T-cell (primary cell): ENCODE data around the gene TNNT1. TPM values are rescaled to one million over a fixed set of nuclear protein-coding genes. Genes with fewer than 3 reads are reported as not detected.

Experiments used
- ATAC-seq, 4 experiments: fragments of 200-7000 bp in 3 of 4; fragments of 150-1000 bp in 1 of 4; cut with Tn5 transposase; replicated peaks in 1 of 4; 1 replicate in 3 of 4; 2 replicates in 1 of 4; pipeline ENCODE4 v1.10.0; 2021; ENCODE audit warnings: moderate library complexity in 3 of 4, mild to moderate bottlenecking in 2 of 4, moderate number of reproducible peaks in 1 of 4
- CTCF ChIA-PET, 2 donors: fragments of 300-600 bp; sonication (Branson Sonifier 250); formaldehyde crosslinking; loops; one replicate each; lab custom pipeline; 2022; ENCODE audit warnings: antibody characterized with exemption in 2 of 2; lab: Charles Lee
- POLR2A ChIA-PET, 2 donors: fragments of 300-600 bp; sonication (Branson Sonifier 250); formaldehyde crosslinking; loops; one replicate each; lab custom pipeline; 2022; ENCODE audit warnings: antibody characterized with exemption in 2 of 2; lab: Charles Lee
- DNase-seq, 35 experiments: peaks; one replicate each; pipeline versions ENCODE4 v3.0.0 to v3.0.0-alpha.2; 2013 to 2023
- H3K27ac ChIP-seq: one replicate; pipeline ENCODE4 v1.5.1; 2013; ENCODE audit warnings: low read length
- H3K27me3 ChIP-seq, 2 experiments: replicated peaks in 1 of 2; 1 replicate in 1 of 2; 2 replicates in 1 of 2; pipeline versions ENCODE4 v1.6.1 to v1.7.0; 2013; ENCODE audit warnings: low read length in 1 of 2, mixed read lengths in 1 of 2; ENCODE audit not compliant: control insufficient read depth in 2 of 2, insufficient read depth in 2 of 2; ENCODE audit errors: extremely low read depth in 1 of 2
- H3K36me3 ChIP-seq, 2 donors: 1 replicate in 1 of 2; 2 replicates in 1 of 2; pipeline versions ENCODE4 v1.6.1 to v1.7.0; 2013; ENCODE audit warnings: low read length in 1 of 2; ENCODE audit not compliant: control insufficient read depth in 2 of 2, insufficient read depth in 1 of 2; ENCODE audit errors: extremely low read depth in 1 of 2
- H3K4me1 ChIP-seq, 2 experiments: 1 replicate in 1 of 2; 2 replicates in 1 of 2; pipeline versions ENCODE4 v1.6.1 to v1.7.0; 2013; ENCODE audit warnings: low read length in 2 of 2, mixed read lengths in 1 of 2; ENCODE audit not compliant: insufficient read depth in 2 of 2, control insufficient read depth in 1 of 2; ENCODE audit errors: extremely low read depth in 1 of 2
- H3K4me3 ChIP-seq, 2 donors: 1 replicate in 1 of 2; 2 replicates in 1 of 2; pipeline versions ENCODE4 v1.5.1 to v1.7.0; 2013; ENCODE audit warnings: mild to moderate bottlenecking in 2 of 2, low read length in 1 of 2, moderate library complexity in 1 of 2; ENCODE audit not compliant: control insufficient read depth in 1 of 2; ENCODE audit errors: extremely low read depth in 1 of 2
- H3K9me3 ChIP-seq: 2 replicates; pipeline ENCODE4 v1.7.0; 2013
- H3K27ac Mint-ChIP-seq, 2 donors: one replicate each; pipeline ENCODE4 v1.8.0; 2020 to 2021; ENCODE audit warnings: mild to moderate bottlenecking in 2 of 2, mixed read lengths in 2 of 2
- H3K27me3 Mint-ChIP-seq, 2 donors: one replicate each; pipeline ENCODE4 v1.8.0; 2021 to 2022; ENCODE audit warnings: mixed read lengths in 2 of 2
- H3K36me3 Mint-ChIP-seq: one replicate; pipeline ENCODE4 v1.8.0; 2021; ENCODE audit warnings: mixed read lengths
- H3K4me1 Mint-ChIP-seq, 3 donors: one replicate each; pipeline ENCODE4 v1.8.0; 2020 to 2022; ENCODE audit warnings: mixed read lengths in 3 of 3, mild to moderate bottlenecking in 1 of 3
- H3K4me3 Mint-ChIP-seq, 3 donors: one replicate each; pipeline ENCODE4 v1.8.0; 2020 to 2022; ENCODE audit warnings: mild to moderate bottlenecking in 3 of 3, mixed read lengths in 3 of 3, moderate library complexity in 3 of 3
- H3K9me3 Mint-ChIP-seq, 3 donors: one replicate each; pipeline ENCODE4 v1.8.0; 2020 to 2022; ENCODE audit warnings: mixed read lengths in 3 of 3
- WGBS: methylation state at CpG from one replicate; pipeline ENCODE4 v1.1.5; 2013; ENCODE audit warnings: missing lambda C conversion rate; ENCODE audit not compliant: insufficient coverage; 5-methylcytosine and 5-hydroxymethylcytosine counted together
- total RNA-seq, 35 experiments: library from RNA in 6 of 35; stranded (reverse) in 6 of 35; fragments of 120-200 nt in 1 of 35; gene quantifications; one replicate each; pipeline versions ENCODE4 v1.2.1 to v1.2.4 and lab custom pipeline; 2013 to 2026

TNNT1 gene
- total RNA-seq, 5 donors from 2014 or later (not counting 1 experiment from before 2014, with no cell fraction given): 0.36 to 0.76 TPM; not detected in 3

GRCh38 chr19:55099557-55100506 is 49.2 kb downstream of the TNNT1 start:
- H3K27ac Mint-ChIP-seq: no peak overlapping the region
- POLR2A ChIA-PET: no interaction called here
- peaks cover 37% of the 10 kb centered on the region for H3K36me3 Mint-ChIP-seq
- no peaks in the 10 kb centered on the region for H3K9me3 ChIP-seq
- no peak overlapping the region for H3K4me3 ChIP-seq
- H3K27ac ChIP-seq: no peak overlapping the region
- 98% methylated on average over 24 of the region's 27 CpGs for WGBS
- no peaks in the 10 kb centered on the region for H3K27me3 ChIP-seq
- no peaks in the 10 kb centered on the region for H3K4me1 Mint-ChIP-seq
- no peak overlapping the region for H3K4me3 Mint-ChIP-seq
- CTCF ChIA-PET: no interaction called here
- no peaks in the 10 kb centered on the region for H3K4me1 ChIP-seq
- DNase-seq (no peak), ATAC-seq (no peak)
- no peaks in the 10 kb centered on the region for H3K27me3 Mint-ChIP-seq
- no peaks in the 10 kb centered on the region for H3K9me3 Mint-ChIP-seq
- H3K36me3 ChIP-seq: peaks cover 13 to 52% of the 10 kb centered on the region in 2 donors

GRCh38 chr19:55098716-55099556 is 50.1 kb downstream of the TNNT1 start:
- H3K27ac ChIP-seq: no peak overlapping the region
- H3K4me1 Mint-ChIP-seq: no peaks in the 10 kb centered on the region
- H3K27ac Mint-ChIP-seq: no peak overlapping the region
- no peaks in the 10 kb centered on the region for H3K9me3 Mint-ChIP-seq
- ChIA-PET POLR2A (no interaction called here), CTCF (interaction anchor here in 1 of 2 donors (1.1 kb wide), 1 partner anchor 10 kb away, joined by 3 read pairs; no protein-coding TSS in a partner anchor)
- H3K36me3 Mint-ChIP-seq: peaks cover 39% of the 10 kb centered on the region
- WGBS: 98% methylated on average over 27 of the region's 27 CpGs
- H3K9me3 ChIP-seq: no peaks in the 10 kb centered on the region
- peaks cover 19 to 59% of the 10 kb centered on the region in 2 donors for H3K36me3 ChIP-seq
- no peak overlapping the region for H3K4me3 Mint-ChIP-seq
- no peaks in the 10 kb centered on the region for H3K27me3 Mint-ChIP-seq
- H3K27me3 ChIP-seq: peaks cover 0 to 2% of the 10 kb centered on the region in 2 experiments
- H3K4me1 ChIP-seq: no peaks in the 10 kb centered on the region
- DNase-seq (no peak), ATAC-seq (no peak)
- H3K4me3 ChIP-seq: no peak overlapping the region

- H3K27me3 ChIP-seq: peaks cover 0 to 2% of the 10 kb centered on the region in 2 experiments
- H3K36me3 ChIP-seq: peaks cover 19 to 54% of the 10 kb centered on the region in 2 donors
- ChIA-PET POLR2A (no interaction called here), CTCF (interaction anchor here in 1 of 2 donors (1.1 kb wide), 1 partner anchor 9 kb away, joined by 3 read pairs; no protein-coding TSS in a partner anchor)
- DNase-seq (no peak), ATAC-seq (no peak)
- 90% methylated on average over 18 of the region's 23 CpGs for WGBS
- Mint-ChIP-seq H3K27me3 (no peaks in the 10 kb centered on the region), H3K36me3 (peaks cover 34% of the 10 kb centered on the region), H3K27ac (no peak overlapping the region), H3K9me3 (no peaks in the 10 kb centered on the region), H3K4me1 (no peaks in the 10 kb centered on the region), H3K4me3 (no peak overlapping the region)
- no peaks in the 10 kb centered on the region for H3K9me3 ChIP-seq
- no peaks in the 10 kb centered on the region for H3K4me1 ChIP-seq
- H3K27ac ChIP-seq: no peak overlapping the region
- no peak overlapping the region for H3K4me3 ChIP-seq
Observed at GRCh38 chr19:55097864-55098715, 50.9 kb downstream of the TNNT1 start.

- no peaks in the 10 kb centered on the region for H3K9me3 Mint-ChIP-seq
- DNase-seq: no peak
- 92% methylated on average over 8 of the region's 23 CpGs for WGBS
- peaks cover 21 to 48% of the 10 kb centered on the region in 2 donors for H3K36me3 ChIP-seq
- no peak overlapping the region for H3K4me3 Mint-ChIP-seq
- H3K27me3 ChIP-seq: peaks cover 0 to 2% of the 10 kb centered on the region in 2 experiments
- H3K4me1 ChIP-seq: no peaks in the 10 kb centered on the region
- H3K4me1 Mint-ChIP-seq: no peaks in the 10 kb centered on the region
- ATAC-seq: no peak
- H3K27me3 Mint-ChIP-seq: no peaks in the 10 kb centered on the region
- no peak overlapping the region for H3K27ac ChIP-seq
- peaks cover 17% of the 10 kb centered on the region for H3K36me3 Mint-ChIP-seq
- no peaks in the 10 kb centered on the region for H3K9me3 ChIP-seq
- no peak overlapping the region for H3K27ac Mint-ChIP-seq
- ChIA-PET POLR2A (no interaction called here), CTCF (no interaction called here)
- H3K4me3 ChIP-seq: no peak overlapping the region
Observed at GRCh38 chr19:55096061-55096701, 52.8 kb downstream of the TNNT1 start.

- H3K4me1 Mint-ChIP-seq: no peaks in the 10 kb centered on the region
- H3K9me3 Mint-ChIP-seq: no peaks in the 10 kb centered on the region
- H3K4me3 Mint-ChIP-seq: no peak overlapping the region
- H3K27me3 Mint-ChIP-seq: no peaks in the 10 kb centered on the region
- ChIA-PET POLR2A (no interaction called here), CTCF (no interaction called here)
- Histone ChIP-seq H3K9me3 (no peaks in the 10 kb centered on the region), H3K4me3 (no peak overlapping the region), H3K27ac (no peak overlapping the region), H3K4me1 (no peaks in the 10 kb centered on the region), H3K27me3 (peaks cover 0 to 2% of the 10 kb centered on the region in 2 experiments), H3K36me3 (peaks cover 21 to 47% of the 10 kb centered on the region in 2 donors)
- WGBS: 93% methylated on average over 7 of the region's 23 CpGs
- H3K36me3 Mint-ChIP-seq: peaks cover 20% of the 10 kb centered on the region
- DNase-seq (no peak), ATAC-seq (no peak)
- H3K27ac Mint-ChIP-seq: no peak overlapping the region
Observed at GRCh38 chr19:55095260-55096060, 53.5 kb downstream of the TNNT1 start.
